HG02763 (cell line): Measurements from ENCODE around the gene WDR55.
"Not testable (repeated sequence)": the region's sequence is repeated elsewhere in the genome, so short reads cannot be mapped to it uniquely, and the experiment has no call there.

Experiments used
- ATAC-seq: cut with Tn5 transposase; IDR thresholded peaks from one replicate; pipeline ENCODE4 v1.9.1; 2021; ENCODE audit warnings: mild to moderate bottlenecking, moderate library complexity; ENCODE audit not compliant: unreplicated experiment

WDR55 gene

DNA sequence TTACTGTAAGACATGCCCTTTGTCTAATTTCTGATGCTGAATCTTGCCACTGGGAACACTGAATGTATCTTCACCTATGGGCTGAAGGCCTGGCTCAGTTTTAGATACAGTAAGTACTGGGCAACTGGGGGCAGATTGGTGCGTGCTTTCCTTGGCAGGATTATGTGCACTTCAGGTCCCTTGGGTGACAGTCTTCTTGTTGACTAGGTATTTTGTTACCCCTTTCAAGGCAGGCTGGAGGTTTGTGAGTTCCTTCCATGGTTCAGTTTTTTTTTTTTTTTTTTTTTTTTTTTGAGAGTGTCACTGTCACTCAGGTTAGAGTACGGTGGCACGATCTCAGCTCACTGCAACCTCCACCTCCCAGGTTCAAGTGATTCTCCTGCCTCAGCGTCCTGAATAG is 43.1 kb downstream of the WDR55 start:
- no peak for ATAC-seq

- not testable (repeated sequence) for ATAC-seq
These were observed 44.1 kb downstream of the WDR55 start for GRCh38 chr5:140708787-140709186.

DNA sequence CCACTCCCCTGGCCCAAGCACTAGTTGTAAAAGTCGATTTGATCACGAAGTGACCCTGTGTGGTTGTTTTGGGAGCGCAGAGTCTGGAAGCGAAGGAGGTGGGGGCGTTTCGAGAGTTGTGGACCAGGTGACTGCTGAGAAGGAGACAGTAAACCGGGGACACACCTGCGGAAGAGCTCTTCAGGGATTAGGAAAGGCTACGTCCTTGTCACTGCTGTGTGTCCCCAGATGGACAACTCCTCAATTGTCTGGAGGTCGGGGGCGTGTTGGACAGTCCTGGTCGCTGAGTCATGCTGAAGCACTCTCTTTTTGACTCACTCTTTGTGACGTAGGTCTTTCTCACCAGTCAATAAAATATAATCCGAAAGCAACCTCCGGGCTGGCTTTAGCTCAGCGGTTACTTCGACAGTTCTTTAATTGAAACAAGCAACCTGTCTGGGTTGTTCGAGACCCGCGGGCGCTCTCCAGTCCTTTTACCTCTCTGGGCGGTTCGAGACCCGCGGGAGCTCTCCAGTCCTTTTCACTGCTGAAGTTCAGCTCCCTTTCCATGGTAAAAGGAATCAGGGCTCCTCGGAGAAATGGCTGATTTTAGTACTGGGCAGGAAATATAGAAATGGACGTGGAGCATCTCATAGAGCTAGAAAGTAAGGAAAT is 46.3 kb downstream of the WDR55 start:
- peak; percentile 84 for ATAC-seq

- ATAC-seq = no peak
These were observed 47.1 kb downstream of the WDR55 start for GRCh38 chr5:140711794-140712193.

DNA sequence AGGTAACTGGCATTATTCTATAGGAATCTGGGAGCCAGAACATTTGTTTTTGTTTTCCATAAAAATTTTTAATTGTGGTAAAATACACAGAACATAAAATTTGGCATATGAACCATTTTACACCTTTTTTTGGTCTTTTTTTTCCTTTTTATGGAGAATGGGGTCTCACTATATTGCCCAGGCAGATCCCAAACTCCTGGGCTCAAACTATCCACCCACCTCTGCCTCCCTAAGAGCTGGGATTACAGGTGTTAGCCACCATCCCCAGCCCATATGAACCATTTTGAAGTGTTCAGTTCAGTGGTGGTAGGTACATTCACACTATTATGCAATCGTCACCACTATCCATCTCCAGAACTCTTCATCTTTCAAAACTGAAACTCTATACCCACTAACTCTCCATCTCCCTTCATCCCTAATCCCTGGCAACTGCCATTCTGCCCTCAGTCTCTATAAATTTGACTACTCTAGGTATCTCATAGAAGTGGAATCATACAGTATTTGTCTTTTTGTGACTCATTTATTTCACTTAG is 48.9 kb downstream of the WDR55 start:
- no peak for ATAC-seq

GRCh38 chr5:140716238-140716637 is 51.5 kb downstream of the WDR55 start:
- ATAC-seq = not testable (repeated sequence)

- no peak for ATAC-seq
These were observed 53.5 kb downstream of the WDR55 start for GRCh38 chr5:140718266-140718592.

DNA sequence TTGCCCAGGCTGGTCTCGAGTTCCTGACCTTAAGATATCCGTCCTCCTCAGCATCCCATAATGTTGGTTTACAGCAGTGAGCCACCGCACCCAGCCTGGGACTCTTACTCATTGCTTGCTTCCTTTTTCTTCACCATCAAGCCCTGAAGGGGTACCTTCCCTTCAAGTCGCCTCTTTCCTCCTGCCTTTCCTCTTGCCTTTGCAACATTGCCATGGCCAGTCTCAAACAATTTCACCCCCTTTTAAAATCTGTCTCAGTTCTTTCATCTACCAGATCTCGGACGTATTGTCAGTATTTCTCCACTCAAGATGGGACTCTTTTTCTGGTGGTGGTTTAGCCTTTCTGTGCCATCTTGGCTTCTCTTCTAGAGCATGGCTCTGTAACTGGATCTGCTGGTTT is 56.0 kb downstream of the WDR55 start:
- not testable (repeated sequence) for ATAC-seq

DNA sequence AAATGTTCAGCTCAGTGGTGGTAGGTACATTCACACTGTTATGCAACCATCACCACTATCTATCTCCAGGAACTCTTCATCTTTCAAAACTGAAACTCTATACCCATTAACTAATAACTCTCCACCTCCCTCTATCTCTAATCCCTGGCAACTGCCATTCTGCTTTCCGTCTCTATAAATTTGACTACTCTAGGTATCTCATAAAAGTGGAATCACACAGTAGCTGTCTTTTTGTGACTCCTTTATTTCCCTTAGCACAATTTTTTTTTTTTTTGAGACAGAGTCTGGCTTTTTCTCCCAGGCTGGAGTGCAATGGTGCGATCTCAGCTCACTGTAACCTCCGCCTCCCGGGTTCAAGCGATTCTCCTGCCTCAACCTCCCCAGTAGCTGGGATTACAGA is 56.7 kb downstream of the WDR55 start:
- not testable (repeated sequence) for ATAC-seq
